Lower lobe of right lung (tissue), 2 donors: ENCODE measurements around the gene PCDH9. TPM values are rescaled to one million over a fixed set of nuclear protein-coding genes. Genes with fewer than 3 reads are reported as not detected.

ENCODE experiments used
- ATAC-seq, 2 donors: fragments of 200-7000 bp; cut with Tn5 transposase; one replicate each; pipeline ENCODE4 v1.9.1; 2020 to 2022; ENCODE audit warnings: mild to moderate bottlenecking in 2 of 2, moderate library complexity in 2 of 2
- DNase-seq: peaks from one replicate; pipeline ENCODE4 v3.0.0-alpha.2; 2020
- H3K27ac ChIP-seq: fragments of 200-600 bp; one replicate; pipeline ENCODE4 v1.8.0; 2022
- H3K27me3 ChIP-seq: fragments of 200-600 bp; one replicate; pipeline ENCODE4 v1.8.0; 2022; ENCODE audit warnings: low read depth
- H3K36me3 ChIP-seq: fragments of 200-600 bp; one replicate; pipeline ENCODE4 v1.8.0; 2022; ENCODE audit warnings: mild to moderate bottlenecking
- H3K4me1 ChIP-seq: fragments of 200-600 bp; one replicate; pipeline ENCODE4 v1.8.0; 2022
- H3K4me3 ChIP-seq: fragments of 200-600 bp; one replicate; pipeline ENCODE4 v1.8.0; 2022; ENCODE audit warnings: mild to moderate bottlenecking
- H3K9me3 ChIP-seq: fragments of 200-600 bp; one replicate; pipeline ENCODE4 v1.8.0; 2022
- intact Hi-C: fragments of 100-400 bp; cut with DNase I; formaldehyde crosslinking; loops from one replicate; pipeline ENCODE4 v1.11.0; 2022
- total RNA-seq: library from RNA; stranded (reverse); fragmentation: NEBNext Ultra II Directional; extraction: Animal tissue kit (Norgen Biotek cat#: 25700); gene quantifications from one replicate; pipeline ENCODE4 v1.2.1, GENCODE V29; 2021
- TF ChIP-seq, protein P1 (sequence below): fragments of 200-600 bp; IDR thresholded peaks from one replicate; pipeline ENCODE4 v1.8.0; 2022; ENCODE audit warnings: antibody characterized with exemption, mild to moderate bottlenecking
- donor health status: DM: no; HTN: yes; CAD: no; lungs with severe emphysema.

PCDH9 gene
- total RNA-seq, 1 donor from 2014 or later = 8.9 TPM

DNA sequence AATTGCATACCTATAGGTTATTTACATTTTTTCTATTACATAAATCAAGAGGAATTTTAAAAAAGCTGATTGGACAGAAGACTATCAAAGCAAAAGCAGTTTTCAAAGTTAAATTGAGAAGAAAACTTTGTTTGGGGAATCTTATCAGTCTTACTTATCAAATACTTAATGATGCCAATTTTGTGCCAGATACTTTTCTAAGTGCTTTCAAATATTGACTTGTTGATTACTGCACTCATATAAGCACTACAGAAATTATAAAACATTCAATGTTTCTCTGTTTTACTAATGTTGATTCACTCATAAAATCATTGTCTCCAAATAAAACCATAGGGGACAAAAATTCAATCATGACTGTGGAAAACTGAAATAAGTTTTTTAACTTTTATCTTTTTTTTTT, 36.2 kb downstream of the PCDH9 start:
- DNase-seq (no peak), ATAC-seq (no peak)
- no peak overlapping the region for H3K27ac ChIP-seq
- no peak overlapping the region for H3K4me3 ChIP-seq
- H3K9me3 ChIP-seq = no peaks in the 10 kb centered on the region
- H3K4me1 ChIP-seq = no peaks in the 10 kb centered on the region
- TF ChIP-seq, protein P1, sequence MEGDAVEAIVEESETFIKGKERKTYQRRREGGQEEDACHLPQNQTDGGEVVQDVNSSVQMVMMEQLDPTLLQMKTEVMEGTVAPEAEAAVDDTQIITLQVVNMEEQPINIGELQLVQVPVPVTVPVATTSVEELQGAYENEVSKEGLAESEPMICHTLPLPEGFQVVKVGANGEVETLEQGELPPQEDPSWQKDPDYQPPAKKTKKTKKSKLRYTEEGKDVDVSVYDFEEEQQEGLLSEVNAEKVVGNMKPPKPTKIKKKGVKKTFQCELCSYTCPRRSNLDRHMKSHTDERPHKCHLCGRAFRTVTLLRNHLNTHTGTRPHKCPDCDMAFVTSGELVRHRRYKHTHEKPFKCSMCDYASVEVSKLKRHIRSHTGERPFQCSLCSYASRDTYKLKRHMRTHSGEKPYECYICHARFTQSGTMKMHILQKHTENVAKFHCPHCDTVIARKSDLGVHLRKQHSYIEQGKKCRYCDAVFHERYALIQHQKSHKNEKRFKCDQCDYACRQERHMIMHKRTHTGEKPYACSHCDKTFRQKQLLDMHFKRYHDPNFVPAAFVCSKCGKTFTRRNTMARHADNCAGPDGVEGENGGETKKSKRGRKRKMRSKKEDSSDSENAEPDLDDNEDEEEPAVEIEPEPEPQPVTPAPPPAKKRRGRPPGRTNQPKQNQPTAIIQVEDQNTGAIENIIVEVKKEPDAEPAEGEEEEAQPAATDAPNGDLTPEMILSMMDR = no peak
- intact Hi-C loops = no loop called here
- H3K27me3 ChIP-seq = no peaks in the 10 kb centered on the region
- H3K36me3 ChIP-seq = no peaks in the 10 kb centered on the region

DNA sequence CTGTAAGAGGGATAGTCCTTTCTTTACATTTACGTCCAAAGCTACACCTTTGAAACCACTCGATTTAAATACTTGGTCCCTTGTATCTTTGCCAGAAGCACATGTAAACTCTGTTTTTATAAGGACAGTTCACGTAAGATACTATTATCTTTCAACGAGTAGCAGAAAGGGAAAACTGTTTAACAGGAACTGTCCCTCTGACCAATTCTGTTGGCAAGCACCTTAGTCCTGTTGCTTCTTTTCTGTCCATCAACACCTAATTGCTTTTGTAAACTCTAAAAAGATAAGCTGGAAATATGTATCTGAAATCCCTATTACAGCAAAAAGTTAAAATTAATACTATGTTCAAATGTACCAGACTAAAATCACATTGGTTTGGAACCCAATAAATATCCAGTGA, 37.4 kb downstream of the PCDH9 start:
- ATAC-seq (no peak), DNase-seq (no peak)
- Histone ChIP-seq H3K9me3 (no peaks in the 10 kb centered on the region), H3K36me3 (no peaks in the 10 kb centered on the region), H3K4me1 (no peaks in the 10 kb centered on the region), H3K27ac (no peak overlapping the region), H3K27me3 (no peaks in the 10 kb centered on the region), H3K4me3 (no peak overlapping the region)
- intact Hi-C loops = no loop called here
- TF ChIP-seq, protein P1 = no peak

GRCh38 chr13:67186995-67187569, 43.1 kb downstream of the PCDH9 start:
- no peak overlapping the region for H3K4me3 ChIP-seq
- intact Hi-C loops = no loop called here
- ATAC-seq (no peak), DNase-seq (no peak)
- H3K9me3 ChIP-seq = no peaks in the 10 kb centered on the region
- no peaks in the 10 kb centered on the region for H3K4me1 ChIP-seq
- H3K27me3 ChIP-seq = no peaks in the 10 kb centered on the region
- TF ChIP-seq, protein P1 = no peak
- H3K27ac ChIP-seq = no peak overlapping the region
- no peaks in the 10 kb centered on the region for H3K36me3 ChIP-seq

DNA sequence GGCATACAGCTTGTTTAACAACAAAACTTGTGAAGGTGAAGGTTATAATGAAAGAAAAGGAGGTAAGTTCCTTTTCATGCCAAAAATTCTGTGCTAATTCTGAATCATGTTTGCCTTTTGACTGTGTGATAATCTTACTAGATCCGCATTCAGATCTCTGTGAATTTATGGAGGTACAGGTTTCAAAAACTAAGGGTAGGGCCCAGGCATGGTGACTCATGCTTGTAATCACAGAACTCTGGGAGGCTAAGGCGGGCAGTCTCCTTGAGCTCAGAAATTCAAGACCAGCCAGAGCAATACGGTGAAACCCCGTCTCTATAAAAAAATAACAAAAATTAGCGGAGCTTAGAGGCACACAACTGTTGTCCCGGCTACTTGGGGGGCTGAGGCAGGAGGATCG, 45.9 kb downstream of the PCDH9 start:
- Histone ChIP-seq H3K27ac (no peak overlapping the region), H3K4me1 (no peaks in the 10 kb centered on the region), H3K4me3 (no peak overlapping the region), H3K36me3 (no peaks in the 10 kb centered on the region), H3K9me3 (no peaks in the 10 kb centered on the region), H3K27me3 (no peaks in the 10 kb centered on the region)
- TF ChIP-seq, protein P1 = no peak
- intact Hi-C loops = no loop called here
- ATAC-seq (no peak), DNase-seq (no peak)

GRCh38 chr13:67183151-67183550, 47.0 kb downstream of the PCDH9 start:
- ATAC-seq = no peak
- no peaks in the 10 kb centered on the region for H3K9me3 ChIP-seq
- H3K4me3 ChIP-seq = no peak overlapping the region
- H3K36me3 ChIP-seq = no peaks in the 10 kb centered on the region
- intact Hi-C loops = no loop called here
- H3K27me3 ChIP-seq = no peaks in the 10 kb centered on the region
- H3K4me1 ChIP-seq = no peaks in the 10 kb centered on the region
- DNase-seq = no peak
- H3K27ac ChIP-seq = no peak overlapping the region
- TF ChIP-seq, protein P1 = no peak
